TTC549 (cell line): ENCODE data around the gene SH3D19.
"Not testable (repeated sequence)": the region's sequence is repeated elsewhere in the genome, so short reads cannot be mapped to it uniquely, and the experiment has no call there.

Experiments used
- FAIRE-seq: peaks from 2 replicates; lab custom pipeline; 2012; peaks lifted over from hg19 to GRCh38; lab: Jason Lieb, UNC

Gene SH3D19

DNA sequence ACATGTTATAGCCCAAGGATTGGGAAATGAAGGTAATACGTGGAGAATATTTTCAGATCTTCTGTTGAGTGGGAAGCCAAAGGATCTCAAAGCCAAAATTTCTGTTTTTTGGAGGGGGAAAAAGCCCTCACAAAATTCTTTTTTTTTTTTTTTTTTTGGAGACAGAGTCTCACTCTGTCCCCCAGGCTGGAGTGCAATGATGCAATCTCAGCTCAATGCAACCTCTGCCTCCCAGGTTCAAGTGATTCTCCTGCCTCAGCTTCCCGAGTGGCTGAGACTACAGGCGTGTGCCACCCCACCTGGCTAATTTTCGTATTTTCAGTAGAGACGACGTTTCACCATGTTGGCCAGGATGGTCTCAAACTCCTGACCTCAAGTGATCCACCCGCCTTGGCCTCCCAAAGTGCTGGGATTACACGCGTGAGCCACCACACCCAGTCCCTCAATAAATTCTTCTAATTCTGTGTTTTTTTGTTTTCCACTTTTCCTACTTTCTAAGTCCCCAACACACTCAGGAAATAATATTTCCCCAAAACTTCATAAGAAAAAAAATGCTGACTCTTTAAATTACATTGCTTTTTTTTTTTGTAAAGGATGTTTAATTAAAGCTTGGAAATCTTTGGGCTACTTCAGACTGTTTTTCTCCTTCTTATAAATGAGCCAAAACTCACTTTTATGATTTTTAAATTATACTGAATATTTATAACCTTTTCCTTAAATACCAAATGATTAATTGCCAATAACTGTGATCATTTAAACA is 174.4 kb downstream of the SH3D19 start:
- FAIRE-seq: no peak

DNA sequence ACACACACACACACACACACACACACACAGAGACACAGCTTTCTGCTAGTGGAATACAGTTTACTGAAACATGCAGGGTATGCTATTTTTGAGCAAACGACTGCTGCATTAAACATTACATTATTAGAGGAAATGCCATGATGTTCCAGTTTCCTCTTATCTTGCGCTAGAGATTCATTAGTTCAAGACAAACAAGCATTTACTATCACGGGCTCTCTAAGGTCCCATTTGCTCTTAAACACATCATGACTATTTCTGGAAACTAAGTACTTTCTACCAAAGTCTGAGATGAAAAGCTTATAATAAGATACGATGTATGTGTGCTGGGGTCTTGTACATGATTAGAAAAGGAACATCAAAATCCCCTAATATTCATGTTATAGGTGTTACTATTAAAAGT is 177.1 kb downstream of the SH3D19 start:
- no peak for FAIRE-seq

DNA sequence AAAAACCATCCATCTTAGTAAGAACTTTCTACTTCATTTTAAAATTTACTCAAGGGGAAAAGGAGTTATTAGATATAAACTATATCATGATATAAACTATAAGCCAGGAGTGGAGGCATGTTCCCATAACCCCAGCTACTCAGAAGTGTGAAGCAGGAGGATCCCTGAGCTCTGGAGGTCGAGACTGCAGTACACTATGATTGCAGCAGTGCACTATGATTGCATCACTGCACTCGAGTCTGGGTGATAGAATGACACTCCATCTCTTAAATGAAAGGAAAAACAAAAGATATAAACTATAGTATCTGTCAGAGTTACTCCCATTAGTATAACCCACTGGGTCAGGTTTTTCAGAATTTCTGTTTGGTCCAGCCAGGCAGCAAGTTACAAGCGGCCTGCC is 178.4 kb downstream of the SH3D19 start:
- FAIRE-seq: no peak

DNA sequence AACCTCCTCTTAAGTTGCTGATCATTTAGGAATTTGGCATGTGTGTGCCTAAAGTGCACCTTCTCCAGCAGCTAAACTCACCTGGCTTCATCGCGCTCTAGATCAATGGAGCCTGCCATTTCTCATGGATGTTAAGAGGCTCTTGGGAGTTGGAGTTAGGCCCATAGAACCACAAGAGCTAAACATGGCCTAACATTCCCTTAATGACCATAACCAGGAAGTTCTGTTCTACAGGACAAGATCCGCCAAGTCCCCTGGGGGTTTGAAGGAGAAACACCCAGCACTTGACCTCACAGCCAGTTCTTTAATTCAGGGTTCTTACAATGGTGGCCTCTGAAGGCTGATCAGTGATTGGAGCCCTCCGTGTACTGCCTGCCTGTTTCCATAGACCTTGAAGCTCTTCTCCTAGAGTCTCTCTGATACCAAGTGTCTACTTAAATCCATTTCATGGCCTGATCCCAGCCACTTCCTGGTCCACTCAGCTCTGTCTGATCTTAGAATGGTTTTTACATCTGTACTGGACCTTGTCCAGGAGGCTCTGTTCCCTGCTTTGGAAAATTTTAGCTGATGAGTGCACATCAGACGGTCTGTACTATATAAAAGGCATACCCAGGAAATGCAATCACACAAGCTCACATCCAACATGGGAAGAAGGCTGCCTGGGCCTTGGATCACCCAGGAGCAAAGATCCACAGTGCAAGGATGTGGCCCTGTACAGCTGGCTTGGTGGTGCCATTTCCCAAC is 180.9 kb downstream of the SH3D19 start:
- FAIRE-seq: no peak

DNA sequence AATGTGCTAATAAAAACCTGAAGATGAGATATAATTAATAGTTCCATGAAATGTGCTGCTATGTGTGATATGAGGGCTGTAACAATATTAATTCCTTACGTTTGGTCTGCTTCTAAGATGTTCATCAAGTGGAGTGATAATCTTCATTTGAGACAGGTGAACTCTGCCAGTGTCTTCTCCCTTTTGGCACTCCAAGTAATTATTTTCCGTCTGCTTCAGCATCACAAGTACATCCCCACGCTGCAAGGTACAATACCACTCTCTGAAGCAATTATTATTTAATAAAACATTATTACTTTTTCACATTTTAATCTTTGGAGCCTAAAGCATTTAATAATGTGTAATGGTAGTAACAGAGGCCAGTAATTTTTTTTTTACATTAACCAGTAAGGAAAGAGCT is 181.6 kb downstream of the SH3D19 start:
- no peak for FAIRE-seq

- no peak for FAIRE-seq
Observed at GRCh38 chr4:151143162-151143561, 182.2 kb downstream of the SH3D19 start.

- no peak for FAIRE-seq
Observed at GRCh38 chr4:151142758-151143157, 182.6 kb downstream of the SH3D19 start.

DNA sequence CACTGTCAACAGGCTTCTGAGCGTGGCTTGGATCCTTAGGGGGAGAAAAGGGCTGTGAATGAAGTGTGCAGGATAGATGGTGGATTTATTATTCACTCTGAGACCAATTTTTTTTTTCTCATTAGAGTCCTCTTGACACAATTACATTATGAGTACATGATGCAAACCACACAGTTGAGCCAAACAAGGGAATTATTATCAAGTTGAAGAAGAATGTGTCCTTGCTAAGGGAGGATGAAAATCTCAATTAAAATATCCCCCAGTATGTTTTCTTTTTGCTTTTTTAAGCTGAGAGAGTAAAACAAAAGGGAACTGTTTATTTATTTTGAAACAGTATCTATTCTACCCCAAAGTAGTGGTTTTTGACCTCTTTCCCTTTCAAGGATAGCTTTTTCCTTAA is 185.6 kb downstream of the SH3D19 start:
- no peak for FAIRE-seq

DNA sequence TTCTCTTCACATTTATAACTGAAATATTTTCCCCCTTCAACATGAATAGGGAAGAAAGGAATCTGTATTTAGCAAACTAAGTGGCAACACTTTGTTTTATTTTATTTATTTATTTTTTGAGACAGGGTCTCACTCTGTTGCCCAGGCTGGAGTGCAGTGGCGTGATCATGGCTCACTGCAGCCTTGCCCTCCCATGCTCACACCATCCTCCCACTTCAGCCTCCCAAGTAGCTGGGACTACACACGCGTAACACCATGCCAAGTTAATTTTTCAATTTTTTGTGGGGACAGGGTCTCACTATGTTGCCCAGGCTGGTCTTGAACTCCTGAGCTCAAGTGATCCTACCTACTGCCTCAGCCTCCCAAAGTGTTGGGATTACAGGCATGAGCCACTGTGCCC is 189.4 kb downstream of the SH3D19 start:
- not testable (repeated sequence) for FAIRE-seq

- FAIRE-seq: no peak
Observed at GRCh38 chr4:151133311-151133710, 192.1 kb downstream of the SH3D19 start.

DNA sequence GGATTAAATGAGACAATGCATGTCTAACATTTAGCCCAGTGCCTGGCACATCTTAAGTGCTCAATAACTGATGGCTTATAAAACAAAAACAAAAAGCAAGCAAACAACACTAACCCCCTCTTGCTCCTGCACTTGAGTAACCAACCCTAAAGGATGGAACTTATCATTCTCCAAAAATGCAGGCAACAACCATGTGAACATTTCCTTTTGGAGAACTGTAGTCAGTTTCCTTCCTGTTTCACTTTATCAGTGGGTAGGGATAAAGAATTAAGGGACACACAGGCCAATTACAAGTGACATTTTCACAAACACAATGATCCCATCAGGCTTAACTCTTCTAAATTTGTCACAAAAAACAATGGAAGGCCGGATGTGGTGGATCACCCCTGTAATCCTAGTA is 195.6 kb downstream of the SH3D19 start:
- no peak for FAIRE-seq

GRCh38 chr4:151117371-151117962 is 207.9 kb downstream of the SH3D19 start:
- FAIRE-seq: peak; percentile 87

GRCh38 chr4:151114986-151115385 is 210.4 kb downstream of the SH3D19 start:
- no peak for FAIRE-seq

GRCh38 chr4:151114338-151114737 is 211.1 kb downstream of the SH3D19 start:
- no peak for FAIRE-seq

- no peak for FAIRE-seq
Observed at GRCh38 chr4:151110236-151110635, 215.2 kb downstream of the SH3D19 start.

GRCh38 chr4:151107063-151107462 is 218.3 kb downstream of the SH3D19 start:
- FAIRE-seq: no peak

DNA sequence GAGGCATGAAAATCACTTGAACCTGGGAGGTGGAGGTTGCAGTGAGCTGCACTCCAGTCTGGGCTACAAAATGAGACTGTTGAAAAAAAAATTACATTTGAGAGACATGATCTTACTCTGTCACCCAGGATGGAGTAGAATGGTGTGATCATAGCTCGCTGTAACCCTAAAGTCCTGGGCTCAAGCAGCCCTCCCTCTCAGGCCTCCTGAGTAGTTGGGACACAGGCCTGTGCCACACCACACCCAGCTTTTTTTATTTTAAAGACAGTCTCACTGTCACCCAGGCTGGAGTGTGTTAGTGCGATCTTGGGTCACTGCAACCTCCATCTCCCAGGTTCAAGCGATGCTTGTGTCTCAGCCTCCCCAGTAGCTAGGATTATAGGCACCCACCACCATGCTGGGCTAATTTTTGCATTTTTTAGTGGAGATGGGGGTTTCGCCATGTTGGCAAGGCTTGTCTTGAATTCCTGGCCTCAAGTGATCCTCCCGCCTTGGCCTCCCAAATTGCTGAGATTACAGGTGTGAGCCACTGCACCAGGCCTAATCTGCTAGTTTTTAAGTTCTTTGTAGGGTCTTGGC is 219.9 kb downstream of the SH3D19 start:
- FAIRE-seq: no peak

DNA sequence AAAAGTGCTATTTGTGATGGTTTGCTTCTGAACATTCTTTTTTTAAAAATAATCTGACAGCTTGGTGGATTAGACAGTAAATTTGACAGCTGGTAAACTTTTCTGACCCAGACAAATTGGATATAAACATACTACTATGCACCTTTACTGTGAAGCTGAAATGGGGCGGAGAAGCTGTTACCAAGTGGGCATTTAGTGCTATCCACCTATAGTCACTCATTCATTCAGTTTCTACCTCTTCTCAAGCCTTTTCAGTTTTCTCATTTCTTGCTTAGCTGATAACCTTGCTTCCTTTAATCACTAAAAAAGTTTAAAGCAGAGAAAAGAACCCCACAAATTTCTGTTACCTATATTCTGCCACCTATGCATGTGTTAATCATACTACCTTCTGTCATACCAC is 220.8 kb downstream of the SH3D19 start:
- no peak for FAIRE-seq

GRCh38 chr4:151103758-151104157 is 221.6 kb downstream of the SH3D19 start:
- FAIRE-seq: no peak

DNA sequence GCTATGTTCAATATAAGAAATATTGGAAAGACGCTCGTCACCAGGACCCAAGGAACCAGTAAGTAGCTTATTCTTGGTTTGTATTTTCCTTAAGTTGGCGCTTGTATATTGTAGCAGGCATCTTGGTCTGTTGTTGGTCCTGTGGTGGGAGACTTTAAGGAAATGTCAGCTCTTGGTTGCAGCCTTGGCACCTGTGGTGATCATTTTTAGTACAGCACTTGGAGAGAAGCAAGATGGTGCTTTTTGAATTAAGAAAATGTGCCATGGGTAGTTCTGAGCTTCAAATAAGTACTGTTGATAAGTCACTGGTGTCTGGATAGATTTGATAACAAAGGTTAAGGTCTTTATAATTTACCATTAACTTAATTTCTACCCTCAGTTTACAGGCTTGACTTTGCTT is 224.9 kb downstream of the SH3D19 start:
- FAIRE-seq: no peak

- no peak for FAIRE-seq
Observed at GRCh38 chr4:151099976-151100417, 225.4 kb downstream of the SH3D19 start.

DNA sequence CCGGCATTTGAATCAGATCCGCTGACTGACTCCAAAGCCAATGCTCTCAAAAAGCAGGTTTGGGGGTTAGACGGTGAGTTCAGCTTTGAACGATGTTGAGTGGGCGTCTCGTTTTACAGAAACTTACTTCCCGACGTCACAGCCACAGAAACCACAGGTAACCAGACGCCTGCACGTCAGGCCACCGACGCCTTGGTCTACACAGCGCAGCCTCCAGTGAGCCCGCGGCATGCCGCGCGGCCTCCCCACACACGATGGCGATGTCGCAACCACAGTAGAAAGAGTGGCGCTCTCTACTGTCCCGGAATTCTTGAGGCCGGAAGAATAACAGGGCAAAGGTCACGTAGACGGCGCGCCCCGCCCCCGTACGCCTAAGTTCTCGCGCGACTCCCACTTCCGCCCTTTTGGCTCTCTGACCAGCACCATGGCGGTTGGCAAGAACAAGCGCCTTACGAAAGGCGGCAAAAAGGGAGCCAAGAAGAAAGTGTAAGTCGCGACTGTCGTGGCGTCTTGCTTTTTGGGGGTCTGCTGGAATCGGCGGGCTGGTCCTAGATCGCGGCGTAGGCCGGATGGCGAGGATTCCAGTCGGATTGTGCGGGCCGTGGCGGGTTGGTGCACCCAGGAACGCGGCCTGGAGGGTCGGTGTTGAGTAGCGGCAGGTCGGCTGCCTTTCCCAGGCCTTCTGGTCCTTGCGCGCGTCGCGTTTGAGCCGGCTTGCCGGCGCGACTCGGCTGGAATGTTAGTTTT is 226.0 kb downstream of the SH3D19 start, which contains the start of gene RPS3A:
Gene RPS3A, plus strand, starts transcription at position 400 of the 747 bp plus-strand sequence. Its CDS starts 25 bp downstream, at position 425.
- FAIRE-seq: peak; percentile 87
